Glomerular visceral epithelial cell (primary cell): Measurements from ENCODE around the gene IGF1R.

ENCODE experiments used
- DNase-seq: peaks from one replicate; pipeline ENCODE4 v3.0.0-alpha.2; 2016; ENCODE audit errors: extremely low spot score

IGF1R gene

GRCh38 chr15:98939311-98940080, 291.2 kb downstream of the IGF1R start:
- DNase-seq: no peak

- DNase-seq: no peak
These were observed 293.4 kb downstream of the IGF1R start for GRCh38 chr15:98941595-98942255.

- DNase-seq: no peak
These were observed 294.1 kb downstream of the IGF1R start for GRCh38 chr15:98942431-98942830.

- no peak for DNase-seq
These were observed 294.7 kb downstream of the IGF1R start for GRCh38 chr15:98943051-98943508.

GRCh38 chr15:98943601-98944151, 295.3 kb downstream of the IGF1R start:
- DNase-seq: no peak

- DNase-seq: no peak
These were observed 298.2 kb downstream of the IGF1R start for GRCh38 chr15:98946301-98947255.

- DNase-seq: no peak
These were observed 300.1 kb downstream of the IGF1R start for GRCh38 chr15:98948456-98948855.

GRCh38 chr15:98948941-98949340, 300.6 kb downstream of the IGF1R start:
- DNase-seq: no peak

- no peak for DNase-seq
These were observed 301.3 kb downstream of the IGF1R start for GRCh38 chr15:98949624-98950023.

GRCh38 chr15:98950248-98950647, 301.9 kb downstream of the IGF1R start:
- no peak for DNase-seq

- no peak for DNase-seq
These were observed 302.7 kb downstream of the IGF1R start for GRCh38 chr15:98951004-98951403.

GRCh38 chr15:98951493-98952320, 303.4 kb downstream of the IGF1R start:
- DNase-seq: no peak

GRCh38 chr15:98952381-98952803, 304.1 kb downstream of the IGF1R start:
- no peak for DNase-seq

- DNase-seq: no peak
These were observed 304.9 kb downstream of the IGF1R start for GRCh38 chr15:98953000-98953787.

GRCh38 chr15:98953968-98954367, 305.6 kb downstream of the IGF1R start:
- peak; percentile 7 for DNase-seq

- DNase-seq: peak; percentile 84
These were observed 306.1 kb downstream of the IGF1R start for GRCh38 chr15:98954411-98954810.

- DNase-seq: no peak
These were observed 307.0 kb downstream of the IGF1R start for GRCh38 chr15:98955331-98955730.

GRCh38 chr15:98955961-98956723, 307.8 kb downstream of the IGF1R start:
- no peak for DNase-seq
